RCC 7860 (cell line): ENCODE measurements around the gene PSMD14.
"Not testable (repeated sequence)": the region's sequence is repeated elsewhere in the genome, so short reads cannot be mapped to it uniquely, and the experiment has no call there.

Experiments used
- DNase-seq: peaks from one replicate; pipeline ENCODE4 v3.0.0-alpha.2; 2015; ENCODE audit warnings: low spot score
- FAIRE-seq: peaks from 2 replicates; lab custom pipeline; 2012; peaks lifted over from hg19 to GRCh38; lab: Jason Lieb, UNC

The PSMD14 gene

GRCh38 chr2:161332371-161332967, 24.2 kb downstream of the PSMD14 start:
- FAIRE-seq = no peak

GRCh38 chr2:161335626-161336025, 27.4 kb downstream of the PSMD14 start:
- FAIRE-seq (peak; percentile 73), DNase-seq (no peak)

More at GRCh38 chr2:161332371-161332967, 24.2 kb downstream of the PSMD14 start:
- no peak for DNase-seq

- DNase-seq (no peak), FAIRE-seq (no peak)
These were observed 29.0 kb downstream of the PSMD14 start for GRCh38 chr2:161337247-161337646.

GRCh38 chr2:161339532-161339931, 31.3 kb downstream of the PSMD14 start:
- not testable (repeated sequence) for DNase-seq, FAIRE-seq

GRCh38 chr2:161340930-161341413, 32.7 kb downstream of the PSMD14 start:
- not testable (repeated sequence) for DNase-seq, FAIRE-seq

GRCh38 chr2:161343235-161343634, 35.0 kb downstream of the PSMD14 start:
- DNase-seq (no peak), FAIRE-seq (no peak)

GRCh38 chr2:161344692-161345091, 36.5 kb downstream of the PSMD14 start:
- DNase-seq = no peak
- FAIRE-seq = no peak

GRCh38 chr2:161351678-161352077, 43.5 kb downstream of the PSMD14 start:
- DNase-seq (no peak), FAIRE-seq (no peak)

- DNase-seq (no peak), FAIRE-seq (no peak)
These were observed 44.5 kb downstream of the PSMD14 start for GRCh38 chr2:161352719-161353118.

GRCh38 chr2:161353543-161353942, 45.3 kb downstream of the PSMD14 start:
- FAIRE-seq (no peak), DNase-seq (no peak)

- FAIRE-seq = no peak
- DNase-seq = no peak
These were observed 45.9 kb downstream of the PSMD14 start for GRCh38 chr2:161354106-161354505.

GRCh38 chr2:161355106-161355505, 46.9 kb downstream of the PSMD14 start:
- DNase-seq (no peak), FAIRE-seq (peak; percentile 69)

- FAIRE-seq (no peak), DNase-seq (no peak)
These were observed 47.8 kb downstream of the PSMD14 start for GRCh38 chr2:161355983-161356382.

- DNase-seq (no peak), FAIRE-seq (peak; percentile 17)
These were observed 48.9 kb downstream of the PSMD14 start for GRCh38 chr2:161357097-161357496.

- DNase-seq = no peak
- no peak for FAIRE-seq
These were observed 50.6 kb downstream of the PSMD14 start for GRCh38 chr2:161358838-161359237.

- peak; percentile 49 for DNase-seq
- FAIRE-seq = peak; percentile 62
These were observed 52.0 kb downstream of the PSMD14 start for GRCh38 chr2:161360095-161360654.

GRCh38 chr2:161362568-161363166, 54.4 kb downstream of the PSMD14 start:
- DNase-seq (no peak), FAIRE-seq (no peak)

GRCh38 chr2:161367675-161368074, 59.5 kb downstream of the PSMD14 start:
- no peak for FAIRE-seq
- no peak for DNase-seq

- DNase-seq (no peak), FAIRE-seq (no peak)
These were observed 61.1 kb downstream of the PSMD14 start for GRCh38 chr2:161369311-161369710.

GRCh38 chr2:161370981-161371380, 62.8 kb downstream of the PSMD14 start:
- FAIRE-seq = no peak
- no peak for DNase-seq

GRCh38 chr2:161371869-161372268, 63.6 kb downstream of the PSMD14 start:
- FAIRE-seq = no peak

GRCh38 chr2:161373942-161374341, 65.7 kb downstream of the PSMD14 start:
- FAIRE-seq (peak; percentile 70), DNase-seq (peak; percentile 17)

More at GRCh38 chr2:161371869-161372268, 63.6 kb downstream of the PSMD14 start:
- no peak for DNase-seq
